GM23338 (cell line): ENCODE measurements around the gene IMMP2L.

Source experiments
- EZH2 ChIP-seq: fragments of 200-600 bp; sonication (generic); IDR thresholded peaks from one replicate; pipeline ENCODE4 v1.8.0; 2017; ENCODE audit warnings: antibody characterized with exemption, mild to moderate bottlenecking, low read depth; ENCODE audit not compliant: unreplicated experiment
- EZH2phosphoT487 ChIP-seq: fragments of 200-600 bp; sonication (generic); IDR thresholded peaks from one replicate; pipeline ENCODE4 v1.8.1; 2018; ENCODE audit warnings: antibody characterized with exemption; ENCODE audit not compliant: unreplicated experiment
- JUNB ChIP-seq: IDR thresholded peaks from one replicate; pipeline ENCODE4 v1.6.1; 2016; ENCODE audit warnings: antibody characterized with exemption; ENCODE audit not compliant: unreplicated experiment
- POLR2AphosphoS5 ChIP-seq: IDR thresholded peaks from 2 replicates; pipeline ENCODE4 v1.6.1; 2016; ENCODE audit warnings: antibody characterized with exemption, low read depth
- ZNF114 ChIP-seq: fragments of 250-450 bp; sonication (Bioruptor Pico); IDR thresholded peaks from 2 replicates; pipeline ENCODE4 v1.5.0; 2020; ENCODE audit warnings: mild to moderate bottlenecking, moderate library complexity
- TF ChIP-seq, protein P1 (sequence below): IDR thresholded peaks from one replicate; pipeline ENCODE4 v1.6.1; 2018; ENCODE audit warnings: antibody characterized with exemption; ENCODE audit not compliant: unreplicated experiment
- TF ChIP-seq, protein P2 (sequence below), 2 experiments: fragments of 200-600 bp in 1 of 2; sonication (generic) in 1 of 2; conservative IDR thresholded peaks; 2 replicates each; pipeline versions ENCODE4 v1.5.1 to v1.6.1; 2016 to 2017; ENCODE audit warnings: antibody characterized with exemption in 2 of 2, low read depth in 2 of 2, mild to moderate bottlenecking in 2 of 2, moderate library complexity in 1 of 2
- TF ChIP-seq, protein P3 (sequence below): IDR thresholded peaks from 2 replicates; pipeline ENCODE4 v1.6.1; 2016; ENCODE audit warnings: antibody characterized with exemption
- TF ChIP-seq, protein P4 (sequence below): fragments of 250-450 bp; sonication (Bioruptor Pico); IDR thresholded peaks from 2 replicates; pipeline ENCODE4 v1.5.0; 2020; ENCODE audit warnings: mild to moderate bottlenecking, moderate library complexity

DNA sequence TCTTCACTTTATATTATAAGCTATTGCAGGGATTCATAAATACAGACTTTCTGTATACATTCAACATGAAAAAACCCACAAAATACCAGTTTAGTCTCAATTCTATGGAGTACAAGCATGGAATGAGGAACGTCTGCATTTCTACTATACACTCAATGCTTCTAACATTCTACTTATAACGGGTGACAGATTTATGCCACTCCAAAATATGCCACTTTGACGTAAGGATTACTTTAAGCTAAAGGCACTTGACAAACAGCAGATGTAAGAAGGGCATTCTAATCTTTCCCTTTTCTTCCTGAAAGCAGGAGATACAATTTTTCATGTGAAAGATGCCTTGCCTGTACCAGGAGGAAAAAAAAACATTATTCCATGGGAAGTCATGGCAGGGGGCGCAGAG lies 676.8 kb downstream of the IMMP2L start:
- no peak for TF ChIP-seq POLR2AphosphoS5
- no peak for TF ChIP-seq EZH2
- TF ChIP-seq, protein P1, sequence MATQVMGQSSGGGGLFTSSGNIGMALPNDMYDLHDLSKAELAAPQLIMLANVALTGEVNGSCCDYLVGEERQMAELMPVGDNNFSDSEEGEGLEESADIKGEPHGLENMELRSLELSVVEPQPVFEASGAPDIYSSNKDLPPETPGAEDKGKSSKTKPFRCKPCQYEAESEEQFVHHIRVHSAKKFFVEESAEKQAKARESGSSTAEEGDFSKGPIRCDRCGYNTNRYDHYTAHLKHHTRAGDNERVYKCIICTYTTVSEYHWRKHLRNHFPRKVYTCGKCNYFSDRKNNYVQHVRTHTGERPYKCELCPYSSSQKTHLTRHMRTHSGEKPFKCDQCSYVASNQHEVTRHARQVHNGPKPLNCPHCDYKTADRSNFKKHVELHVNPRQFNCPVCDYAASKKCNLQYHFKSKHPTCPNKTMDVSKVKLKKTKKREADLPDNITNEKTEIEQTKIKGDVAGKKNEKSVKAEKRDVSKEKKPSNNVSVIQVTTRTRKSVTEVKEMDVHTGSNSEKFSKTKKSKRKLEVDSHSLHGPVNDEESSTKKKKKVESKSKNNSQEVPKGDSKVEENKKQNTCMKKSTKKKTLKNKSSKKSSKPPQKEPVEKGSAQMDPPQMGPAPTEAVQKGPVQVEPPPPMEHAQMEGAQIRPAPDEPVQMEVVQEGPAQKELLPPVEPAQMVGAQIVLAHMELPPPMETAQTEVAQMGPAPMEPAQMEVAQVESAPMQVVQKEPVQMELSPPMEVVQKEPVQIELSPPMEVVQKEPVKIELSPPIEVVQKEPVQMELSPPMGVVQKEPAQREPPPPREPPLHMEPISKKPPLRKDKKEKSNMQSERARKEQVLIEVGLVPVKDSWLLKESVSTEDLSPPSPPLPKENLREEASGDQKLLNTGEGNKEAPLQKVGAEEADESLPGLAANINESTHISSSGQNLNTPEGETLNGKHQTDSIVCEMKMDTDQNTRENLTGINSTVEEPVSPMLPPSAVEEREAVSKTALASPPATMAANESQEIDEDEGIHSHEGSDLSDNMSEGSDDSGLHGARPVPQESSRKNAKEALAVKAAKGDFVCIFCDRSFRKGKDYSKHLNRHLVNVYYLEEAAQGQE: no peak
- TF ChIP-seq, protein P2, sequence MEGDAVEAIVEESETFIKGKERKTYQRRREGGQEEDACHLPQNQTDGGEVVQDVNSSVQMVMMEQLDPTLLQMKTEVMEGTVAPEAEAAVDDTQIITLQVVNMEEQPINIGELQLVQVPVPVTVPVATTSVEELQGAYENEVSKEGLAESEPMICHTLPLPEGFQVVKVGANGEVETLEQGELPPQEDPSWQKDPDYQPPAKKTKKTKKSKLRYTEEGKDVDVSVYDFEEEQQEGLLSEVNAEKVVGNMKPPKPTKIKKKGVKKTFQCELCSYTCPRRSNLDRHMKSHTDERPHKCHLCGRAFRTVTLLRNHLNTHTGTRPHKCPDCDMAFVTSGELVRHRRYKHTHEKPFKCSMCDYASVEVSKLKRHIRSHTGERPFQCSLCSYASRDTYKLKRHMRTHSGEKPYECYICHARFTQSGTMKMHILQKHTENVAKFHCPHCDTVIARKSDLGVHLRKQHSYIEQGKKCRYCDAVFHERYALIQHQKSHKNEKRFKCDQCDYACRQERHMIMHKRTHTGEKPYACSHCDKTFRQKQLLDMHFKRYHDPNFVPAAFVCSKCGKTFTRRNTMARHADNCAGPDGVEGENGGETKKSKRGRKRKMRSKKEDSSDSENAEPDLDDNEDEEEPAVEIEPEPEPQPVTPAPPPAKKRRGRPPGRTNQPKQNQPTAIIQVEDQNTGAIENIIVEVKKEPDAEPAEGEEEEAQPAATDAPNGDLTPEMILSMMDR (conservative IDR thresholded peaks at IDR 0.05; ENCODE audit: low read depth in 2 of 2): no peak
- no peak for TF ChIP-seq EZH2phosphoT487
- no peak for TF ChIP-seq ZNF114 (CRISPR knock-in tag)
- TF ChIP-seq JUNB: no peak
- TF ChIP-seq, protein P3, sequence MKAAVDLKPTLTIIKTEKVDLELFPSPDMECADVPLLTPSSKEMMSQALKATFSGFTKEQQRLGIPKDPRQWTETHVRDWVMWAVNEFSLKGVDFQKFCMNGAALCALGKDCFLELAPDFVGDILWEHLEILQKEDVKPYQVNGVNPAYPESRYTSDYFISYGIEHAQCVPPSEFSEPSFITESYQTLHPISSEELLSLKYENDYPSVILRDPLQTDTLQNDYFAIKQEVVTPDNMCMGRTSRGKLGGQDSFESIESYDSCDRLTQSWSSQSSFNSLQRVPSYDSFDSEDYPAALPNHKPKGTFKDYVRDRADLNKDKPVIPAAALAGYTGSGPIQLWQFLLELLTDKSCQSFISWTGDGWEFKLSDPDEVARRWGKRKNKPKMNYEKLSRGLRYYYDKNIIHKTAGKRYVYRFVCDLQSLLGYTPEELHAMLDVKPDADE: no peak
- TF ChIP-seq, protein P4, sequence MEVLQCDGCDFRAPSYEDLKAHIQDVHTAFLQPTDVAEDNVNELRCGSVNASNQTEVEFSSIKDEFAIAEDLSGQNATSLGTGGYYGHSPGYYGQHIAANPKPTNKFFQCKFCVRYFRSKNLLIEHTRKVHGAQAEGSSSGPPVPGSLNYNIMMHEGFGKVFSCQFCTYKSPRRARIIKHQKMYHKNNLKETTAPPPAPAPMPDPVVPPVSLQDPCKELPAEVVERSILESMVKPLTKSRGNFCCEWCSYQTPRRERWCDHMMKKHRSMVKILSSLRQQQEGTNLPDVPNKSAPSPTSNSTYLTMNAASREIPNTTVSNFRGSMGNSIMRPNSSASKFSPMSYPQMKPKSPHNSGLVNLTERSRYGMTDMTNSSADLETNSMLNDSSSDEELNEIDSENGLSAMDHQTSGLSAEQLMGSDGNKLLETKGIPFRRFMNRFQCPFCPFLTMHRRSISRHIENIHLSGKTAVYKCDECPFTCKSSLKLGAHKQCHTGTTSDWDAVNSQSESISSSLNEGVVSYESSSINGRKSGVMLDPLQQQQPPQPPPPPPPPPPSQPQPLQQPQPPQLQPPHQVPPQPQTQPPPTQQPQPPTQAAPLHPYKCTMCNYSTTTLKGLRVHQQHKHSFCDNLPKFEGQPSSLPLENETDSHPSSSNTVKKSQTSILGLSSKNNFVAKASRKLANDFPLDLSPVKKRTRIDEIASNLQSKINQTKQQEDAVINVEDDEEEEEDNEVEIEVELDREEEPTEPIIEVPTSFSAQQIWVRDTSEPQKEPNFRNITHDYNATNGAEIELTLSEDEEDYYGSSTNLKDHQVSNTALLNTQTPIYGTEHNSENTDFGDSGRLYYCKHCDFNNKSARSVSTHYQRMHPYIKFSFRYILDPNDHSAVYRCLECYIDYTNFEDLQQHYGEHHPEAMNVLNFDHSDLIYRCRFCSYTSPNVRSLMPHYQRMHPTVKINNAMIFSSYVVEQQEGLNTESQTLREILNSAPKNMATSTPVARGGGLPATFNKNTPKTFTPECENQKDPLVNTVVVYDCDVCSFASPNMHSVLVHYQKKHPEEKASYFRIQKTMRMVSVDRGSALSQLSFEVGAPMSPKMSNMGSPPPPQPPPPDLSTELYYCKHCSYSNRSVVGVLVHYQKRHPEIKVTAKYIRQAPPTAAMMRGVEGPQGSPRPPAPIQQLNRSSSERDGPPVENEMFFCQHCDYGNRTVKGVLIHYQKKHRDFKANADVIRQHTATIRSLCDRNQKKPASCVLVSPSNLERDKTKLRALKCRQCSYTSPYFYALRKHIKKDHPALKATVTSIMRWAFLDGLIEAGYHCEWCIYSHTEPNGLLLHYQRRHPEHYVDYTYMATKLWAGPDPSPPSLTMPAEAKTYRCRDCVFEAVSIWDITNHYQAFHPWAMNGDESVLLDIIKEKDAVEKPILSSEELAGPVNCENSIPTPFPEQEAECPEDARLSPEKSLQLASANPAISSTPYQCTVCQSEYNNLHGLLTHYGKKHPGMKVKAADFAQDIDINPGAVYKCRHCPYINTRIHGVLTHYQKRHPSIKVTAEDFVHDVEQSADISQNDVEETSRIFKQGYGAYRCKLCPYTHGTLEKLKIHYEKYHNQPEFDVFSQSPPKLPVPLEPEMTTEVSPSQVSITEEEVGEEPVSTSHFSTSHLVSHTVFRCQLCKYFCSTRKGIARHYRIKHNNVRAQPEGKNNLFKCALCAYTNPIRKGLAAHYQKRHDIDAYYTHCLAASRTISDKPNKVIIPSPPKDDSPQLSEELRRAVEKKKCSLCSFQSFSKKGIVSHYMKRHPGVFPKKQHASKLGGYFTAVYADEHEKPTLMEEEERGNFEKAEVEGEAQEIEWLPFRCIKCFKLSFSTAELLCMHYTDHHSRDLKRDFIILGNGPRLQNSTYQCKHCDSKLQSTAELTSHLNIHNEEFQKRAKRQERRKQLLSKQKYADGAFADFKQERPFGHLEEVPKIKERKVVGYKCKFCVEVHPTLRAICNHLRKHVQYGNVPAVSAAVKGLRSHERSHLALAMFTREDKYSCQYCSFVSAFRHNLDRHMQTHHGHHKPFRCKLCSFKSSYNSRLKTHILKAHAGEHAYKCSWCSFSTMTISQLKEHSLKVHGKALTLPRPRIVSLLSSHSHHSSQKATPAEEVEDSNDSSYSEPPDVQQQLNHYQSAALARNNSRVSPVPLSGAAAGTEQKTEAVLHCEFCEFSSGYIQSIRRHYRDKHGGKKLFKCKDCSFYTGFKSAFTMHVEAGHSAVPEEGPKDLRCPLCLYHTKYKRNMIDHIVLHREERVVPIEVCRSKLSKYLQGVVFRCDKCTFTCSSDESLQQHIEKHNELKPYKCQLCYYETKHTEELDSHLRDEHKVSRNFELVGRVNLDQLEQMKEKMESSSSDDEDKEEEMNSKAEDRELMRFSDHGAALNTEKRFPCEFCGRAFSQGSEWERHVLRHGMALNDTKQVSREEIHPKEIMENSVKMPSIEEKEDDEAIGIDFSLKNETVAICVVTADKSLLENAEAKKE (CRISPR knock-in tag): no peak
